GM19452 (cell line): Measurements from ENCODE around the gene C12orf75.
A peak's percentile ranks its signal among the peaks of the same experiment; 100 is the strongest.
"Not testable (repeated sequence)": the region's sequence is repeated elsewhere in the genome, so short reads cannot be mapped to it uniquely, and the experiment has no call there.

Experiments used
- ATAC-seq: cut with Tn5 transposase; IDR thresholded peaks from one replicate; pipeline ENCODE4 v1.9.1; 2021; ENCODE audit not compliant: unreplicated experiment

The C12orf75 gene

GRCh38 chr12:105309384-105309783, 21.1 kb upstream of the C12orf75 start:
- not testable (repeated sequence) for ATAC-seq

- ATAC-seq = not testable (repeated sequence)
Observed at GRCh38 chr12:105310476-105311085, 19.9 kb upstream of the C12orf75 start.

GRCh38 chr12:105311936-105312335, 18.6 kb upstream of the C12orf75 start:
- not testable (repeated sequence) for ATAC-seq

- not testable (repeated sequence) for ATAC-seq
Observed at GRCh38 chr12:105313755-105314154, 16.7 kb upstream of the C12orf75 start.

- no peak for ATAC-seq
Observed at GRCh38 chr12:105315130-105315529, 15.4 kb upstream of the C12orf75 start.

GRCh38 chr12:105315726-105316125, 14.8 kb upstream of the C12orf75 start:
- ATAC-seq = no peak

GRCh38 chr12:105316931-105317852, 13.3 kb upstream of the C12orf75 start:
- ATAC-seq = no peak

- no peak for ATAC-seq
Observed at GRCh38 chr12:105317942-105318621, 12.4 kb upstream of the C12orf75 start.

- ATAC-seq = no peak
Observed at GRCh38 chr12:105318651-105319483, 11.6 kb upstream of the C12orf75 start.

GRCh38 chr12:105319691-105320209, 10.7 kb upstream of the C12orf75 start:
- ATAC-seq = no peak

- no peak for ATAC-seq
Observed at GRCh38 chr12:105321125-105321524, 9.4 kb upstream of the C12orf75 start.

- no peak for ATAC-seq
Observed at GRCh38 chr12:105322070-105322469, 8.4 kb upstream of the C12orf75 start.

GRCh38 chr12:105324704-105325103, 5.8 kb upstream of the C12orf75 start:
- ATAC-seq = no peak

GRCh38 chr12:105325117-105325516, 5.4 kb upstream of the C12orf75 start:
- no peak for ATAC-seq

- ATAC-seq = peak; percentile 4
Observed at GRCh38 chr12:105329926-105330282, 587 bp upstream of the C12orf75 start.

GRCh38 chr12:105330931-105331804, 677 bp downstream of the C12orf75 start:
- ATAC-seq = no peak

- ATAC-seq = no peak
Observed at GRCh38 chr12:105331805-105332251, 1.3 kb downstream of the C12orf75 start.

GRCh38 chr12:105332286-105332685, 1.8 kb downstream of the C12orf75 start:
- not testable (repeated sequence) for ATAC-seq

GRCh38 chr12:105332925-105333324, 2.4 kb downstream of the C12orf75 start:
- no peak for ATAC-seq

GRCh38 chr12:105334001-105334400, 3.5 kb downstream of the C12orf75 start:
- no peak for ATAC-seq
